Right lobe of liver (tissue), 4 donors: Measurements from ENCODE around the gene UPP2.

ENCODE experiments used
- CTCF ChIP-seq, 4 donors: fragments of 200-600 bp in 3 of 4; fragments of 450-650 bp in 1 of 4; IDR thresholded peaks; one replicate each; pipeline versions ENCODE4 v1.5.1 to v1.8.0; 2016 to 2022; ENCODE audit warnings: antibody characterized with exemption in 4 of 4, mild to moderate bottlenecking in 2 of 4
- POLR2A ChIP-seq: fragments of 450-650 bp; IDR thresholded peaks from one replicate; pipeline ENCODE4 v1.6.1; 2017; ENCODE audit warnings: antibody characterized with exemption, mild to moderate bottlenecking
- donor health status: DM: no; HTN: no; CAD: no.
- donor health status: DM: no; HTN: no; CAD: no.
- donor health status: DM: no; HTN: yes; CAD: no.

DNA sequence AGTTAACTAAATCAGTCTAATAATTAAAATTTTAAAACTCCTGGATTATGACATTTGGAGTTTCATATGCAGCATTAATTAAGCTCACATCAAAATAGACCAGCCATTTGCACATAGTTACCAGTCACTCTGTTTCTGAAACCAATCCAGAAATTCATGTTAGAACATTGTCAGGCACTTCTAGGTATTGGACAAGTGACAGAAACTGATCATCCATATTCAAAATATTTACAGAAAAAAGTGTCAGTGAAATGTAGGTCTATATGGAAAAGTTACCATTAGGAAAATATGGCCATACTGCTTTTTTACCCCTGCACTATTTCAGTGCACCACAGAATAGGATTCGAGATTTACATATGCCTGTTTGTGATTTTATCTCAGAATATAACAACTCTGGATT is 33.4 kb downstream of the UPP2 start:
- no peak for TF ChIP-seq CTCF (IDR thresholded peaks at IDR 0.05)
- TF ChIP-seq POLR2A: no peak
